Spleen (tissue), 7 donors: ENCODE data around the gene HMGXB3.

Source experiments
- CTCF ChIP-seq, 11 experiments: fragments of 200-600 bp in 7 of 11; fragments of 450-650 bp in 4 of 11; sonication (generic) in 4 of 11; IDR thresholded peaks in 8 of 11; conservative IDR thresholded peaks in 3 of 11; 1 replicate in 7 of 11; 2 replicates in 4 of 11; pipeline versions ENCODE4 v1.4.0 to v1.8.0; 2016 to 2021; ENCODE audit warnings: antibody characterized with exemption in 11 of 11, inconsistent platforms in 4 of 11, mild to moderate bottlenecking in 1 of 11
- POLR2A ChIP-seq, 3 donors: fragments of 450-650 bp; IDR thresholded peaks; one replicate each; pipeline ENCODE4 v1.5.1; 2017; ENCODE audit warnings: antibody characterized with exemption in 3 of 3, mild to moderate bottlenecking in 1 of 3
- POLR2AphosphoS5 ChIP-seq, 3 donors: sonication (generic); formaldehyde crosslinking; IDR thresholded peaks; one replicate each; pipeline ENCODE4 v1.5.1; 2017; ENCODE audit warnings: antibody characterized with exemption in 3 of 3
- donor health status: DM: no; HTN: no; CAD: no; lungs with moderate emphysema.
- donor health status: DM: no; HTN: no; CAD: no.
- donor health status: DM: no; HTN: no; CAD: no.

- TF ChIP-seq POLR2AphosphoS5 (IDR thresholded peaks at IDR 0.05) (no peak), CTCF (IDR thresholded peaks at IDR 0.05 in 8 of 11, conservative IDR thresholded peaks at IDR 0.05 in 3 of 11) (no peak), POLR2A (IDR thresholded peaks at IDR 0.05) (no peak)
These were observed 57.0 kb downstream of the HMGXB3 start for GRCh38 chr5:150057511-150057910.
